Measurements from ENCODE around the gene SPATS2. TPM values are rescaled to one million over a fixed set of nuclear protein-coding genes. Genes with fewer than 3 reads are reported as not detected.
A peak's percentile ranks its signal among the peaks of the same experiment; 100 is the strongest.

Gene SPATS2
- total RNA-seq, 1 experiment from 2014 or later, result 74.2 TPM

DNA sequence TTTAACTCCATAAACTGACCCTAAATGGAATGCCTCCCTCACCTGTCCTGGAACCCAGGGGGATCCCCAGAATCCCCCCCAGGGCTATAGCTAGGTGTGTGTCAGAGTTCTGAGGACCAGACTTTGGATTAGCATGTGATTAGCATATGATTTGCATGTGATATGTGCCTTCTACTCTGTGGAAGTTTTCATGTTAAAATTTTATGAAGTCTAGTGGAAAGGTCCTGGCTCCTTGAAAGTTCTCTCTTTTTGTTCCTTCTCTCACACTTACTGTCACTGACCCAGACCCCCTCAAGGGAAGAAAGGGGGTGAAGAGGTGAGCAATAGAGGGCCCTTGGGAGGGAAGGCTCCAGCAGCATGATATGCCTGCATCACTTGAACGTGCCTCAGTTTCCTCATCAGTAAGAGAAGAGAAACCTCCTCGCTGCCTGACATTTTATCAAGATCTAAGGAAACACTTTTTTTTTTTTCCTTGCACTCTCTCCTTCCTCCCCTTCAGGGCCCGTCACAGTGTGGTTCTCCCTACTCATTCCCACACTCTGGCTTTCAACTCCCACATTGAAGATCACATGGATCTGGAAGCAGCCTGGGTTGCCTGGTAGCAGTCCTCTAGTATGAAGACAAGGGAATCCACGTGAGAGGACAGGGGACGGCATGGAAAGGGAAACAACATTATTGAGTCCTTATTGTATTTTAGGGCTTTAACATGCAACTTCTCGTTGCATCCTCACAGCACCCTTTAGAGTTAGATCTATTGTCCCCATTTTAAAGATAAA, 27.0 kb upstream of the SPATS2 start:
- no peak for TF ChIP-seq EGR1 (IDR thresholded peaks at IDR 0.05; ENCODE audit: low read depth)
- no peak for TF ChIP-seq POLR2AphosphoS5 (IDR thresholded peaks at IDR 0.05; ENCODE audit: low read depth, low read length)
- TF ChIP-seq POLR2A (IDR thresholded peaks at IDR 0.05; ENCODE audit: borderline replicate concordance, extremely low read depth, insufficient read depth, insufficient read length), result no peak
- no peak for TF ChIP-seq CBX3 (IDR thresholded peaks at IDR 0.05; ENCODE audit: low read depth)
- TF ChIP-seq JUND (IDR thresholded peaks at IDR 0.05), result no peak
- TF ChIP-seq, protein P1, sequence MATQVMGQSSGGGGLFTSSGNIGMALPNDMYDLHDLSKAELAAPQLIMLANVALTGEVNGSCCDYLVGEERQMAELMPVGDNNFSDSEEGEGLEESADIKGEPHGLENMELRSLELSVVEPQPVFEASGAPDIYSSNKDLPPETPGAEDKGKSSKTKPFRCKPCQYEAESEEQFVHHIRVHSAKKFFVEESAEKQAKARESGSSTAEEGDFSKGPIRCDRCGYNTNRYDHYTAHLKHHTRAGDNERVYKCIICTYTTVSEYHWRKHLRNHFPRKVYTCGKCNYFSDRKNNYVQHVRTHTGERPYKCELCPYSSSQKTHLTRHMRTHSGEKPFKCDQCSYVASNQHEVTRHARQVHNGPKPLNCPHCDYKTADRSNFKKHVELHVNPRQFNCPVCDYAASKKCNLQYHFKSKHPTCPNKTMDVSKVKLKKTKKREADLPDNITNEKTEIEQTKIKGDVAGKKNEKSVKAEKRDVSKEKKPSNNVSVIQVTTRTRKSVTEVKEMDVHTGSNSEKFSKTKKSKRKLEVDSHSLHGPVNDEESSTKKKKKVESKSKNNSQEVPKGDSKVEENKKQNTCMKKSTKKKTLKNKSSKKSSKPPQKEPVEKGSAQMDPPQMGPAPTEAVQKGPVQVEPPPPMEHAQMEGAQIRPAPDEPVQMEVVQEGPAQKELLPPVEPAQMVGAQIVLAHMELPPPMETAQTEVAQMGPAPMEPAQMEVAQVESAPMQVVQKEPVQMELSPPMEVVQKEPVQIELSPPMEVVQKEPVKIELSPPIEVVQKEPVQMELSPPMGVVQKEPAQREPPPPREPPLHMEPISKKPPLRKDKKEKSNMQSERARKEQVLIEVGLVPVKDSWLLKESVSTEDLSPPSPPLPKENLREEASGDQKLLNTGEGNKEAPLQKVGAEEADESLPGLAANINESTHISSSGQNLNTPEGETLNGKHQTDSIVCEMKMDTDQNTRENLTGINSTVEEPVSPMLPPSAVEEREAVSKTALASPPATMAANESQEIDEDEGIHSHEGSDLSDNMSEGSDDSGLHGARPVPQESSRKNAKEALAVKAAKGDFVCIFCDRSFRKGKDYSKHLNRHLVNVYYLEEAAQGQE (IDR thresholded peaks at IDR 0.05; ENCODE audit: low read depth), result no peak
- TF ChIP-seq, protein P2, sequence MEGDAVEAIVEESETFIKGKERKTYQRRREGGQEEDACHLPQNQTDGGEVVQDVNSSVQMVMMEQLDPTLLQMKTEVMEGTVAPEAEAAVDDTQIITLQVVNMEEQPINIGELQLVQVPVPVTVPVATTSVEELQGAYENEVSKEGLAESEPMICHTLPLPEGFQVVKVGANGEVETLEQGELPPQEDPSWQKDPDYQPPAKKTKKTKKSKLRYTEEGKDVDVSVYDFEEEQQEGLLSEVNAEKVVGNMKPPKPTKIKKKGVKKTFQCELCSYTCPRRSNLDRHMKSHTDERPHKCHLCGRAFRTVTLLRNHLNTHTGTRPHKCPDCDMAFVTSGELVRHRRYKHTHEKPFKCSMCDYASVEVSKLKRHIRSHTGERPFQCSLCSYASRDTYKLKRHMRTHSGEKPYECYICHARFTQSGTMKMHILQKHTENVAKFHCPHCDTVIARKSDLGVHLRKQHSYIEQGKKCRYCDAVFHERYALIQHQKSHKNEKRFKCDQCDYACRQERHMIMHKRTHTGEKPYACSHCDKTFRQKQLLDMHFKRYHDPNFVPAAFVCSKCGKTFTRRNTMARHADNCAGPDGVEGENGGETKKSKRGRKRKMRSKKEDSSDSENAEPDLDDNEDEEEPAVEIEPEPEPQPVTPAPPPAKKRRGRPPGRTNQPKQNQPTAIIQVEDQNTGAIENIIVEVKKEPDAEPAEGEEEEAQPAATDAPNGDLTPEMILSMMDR (IDR thresholded peaks at IDR 0.05 in 2 of 3, conservative IDR thresholded peaks at IDR 0.05 in 1 of 3; ENCODE audit: borderline replicate concordance in 1 of 3, insufficient read depth in 1 of 3, low read depth in 2 of 3, low read length in 2 of 3), result no peak
- TF ChIP-seq ELF1 (IDR thresholded peaks at IDR 0.05; ENCODE audit: borderline replicate concordance, low read depth), result no peak
- TF ChIP-seq, protein P3, sequence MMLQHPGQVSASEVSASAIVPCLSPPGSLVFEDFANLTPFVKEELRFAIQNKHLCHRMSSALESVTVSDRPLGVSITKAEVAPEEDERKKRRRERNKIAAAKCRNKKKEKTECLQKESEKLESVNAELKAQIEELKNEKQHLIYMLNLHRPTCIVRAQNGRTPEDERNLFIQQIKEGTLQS (IDR thresholded peaks at IDR 0.05), result no peak
- no peak for TF ChIP-seq SIN3A (IDR thresholded peaks at IDR 0.05; ENCODE audit: low read depth)
- TF ChIP-seq EZH2 (IDR thresholded peaks at IDR 0.05), result no peak
- TF ChIP-seq CEBPB (IDR thresholded peaks at IDR 0.05; ENCODE audit: low read depth), result no peak
- TF ChIP-seq SRF (IDR thresholded peaks at IDR 0.05; ENCODE audit: low read depth), result no peak
- no peak for TF ChIP-seq YY1 (IDR thresholded peaks at IDR 0.05; ENCODE audit: extremely low read depth, insufficient replicate concordance, low read depth, low read length)
- no peak for TF ChIP-seq RAD21 (IDR thresholded peaks at IDR 0.05; ENCODE audit: low read depth)
- TF ChIP-seq ZFX (IDR thresholded peaks at IDR 0.05), result no peak
- no peak for TF ChIP-seq EZH2phosphoT487 (IDR thresholded peaks at IDR 0.05; ENCODE audit: borderline replicate concordance)
- ChIA-PET POLR2A (no interaction called here), CTCF (interaction anchor here (1.1 to 3.0 kb wide), 4 partner anchors 7 to 18 kb away, joined by 7 to 45 read pairs (median 18); no protein-coding TSS in a partner anchor), RAD21 (ENCODE audit: low non-redundant PET in 1 of 2, low total read pairs in 2 of 2, uncharacterized antibody in 2 of 2, unreplicated experiment in 2 of 2) (no interaction called here)
- H3K9me2 ChIP-seq (ENCODE audit: insufficient read depth), result no peaks in the 10 kb centered on the region
- BruUV-seq (replicated peaks), result no TSS peak
- no peak for ATAC-seq
- H3K4me2 ChIP-seq (ENCODE audit: low read length), result peak overlapping the region; percentile 47
- no peak overlapping the region for H3K4me3 ChIP-seq (replicated peaks in 1 of 2; ENCODE audit: low read depth in 1 of 2, low read length in 2 of 2)
- H3K4me1 ChIP-seq (ENCODE audit: control insufficient read depth in 1 of 2, insufficient read depth in 2 of 2, low read length in 2 of 2), result peaks cover 22 to 60% of the 10 kb centered on the region in 2 experiments
- no peak overlapping the region; the same call in 1 of the 2 replicates for H3K27ac ChIP-seq (ENCODE audit: low read depth, low read length)
- intact Hi-C loops (cut with micrococcal nuclease), result no loop called here
- no peak overlapping the region for H2AFZ ChIP-seq (ENCODE audit: low read depth, low read length, poor library complexity, severe bottlenecking)
- H3K36me3 ChIP-seq (ENCODE audit: control insufficient read depth in 1 of 2, insufficient read depth in 2 of 2, low read length in 2 of 2), result no peaks in the 10 kb centered on the region
- H4K20me1 ChIP-seq (ENCODE audit: insufficient read depth), result no peaks in the 10 kb centered on the region
- no peaks in the 10 kb centered on the region for H3K27me3 ChIP-seq (ENCODE audit: insufficient read depth, low read length)
- H3K9ac ChIP-seq (ENCODE audit: low read length), result no peak overlapping the region
- DNase-seq (ENCODE audit: low read depth, low spot score), result no peak
- no peaks in the 10 kb centered on the region for H3K79me2 ChIP-seq (ENCODE audit: insufficient read depth, low read length)
- H3K9me3 ChIP-seq (ENCODE audit: control insufficient read depth in 1 of 2, insufficient read depth in 1 of 2, low read depth in 1 of 2, low read length in 2 of 2), result no peaks in the 10 kb centered on the region
